SK-N-SH treated with all-trans-retinoic acid at 6 μM for 48 hours (cell line): ENCODE data around the gene GNAZ.

Source experiments
- ATAC-seq: fragments of 200-7000 bp; cut with Tn5 transposase; 3 replicates; pipeline ENCODE4 v1.9.1; 2020; ENCODE audit warnings: mild to moderate bottlenecking, moderate library complexity
- ARNTL ChIP-seq: fragments of 450-650 bp; formaldehyde crosslinking; IDR thresholded peaks from 2 replicates; pipeline ENCODE4 v1.5.0; 2020; ENCODE audit warnings: low read depth, mild to moderate bottlenecking, moderate library complexity, borderline replicate concordance
- BACH2 ChIP-seq: fragments of 250-450 bp; sonication (Bioruptor Pico); IDR thresholded peaks from 2 replicates; pipeline ENCODE4 v1.9.0; 2021; ENCODE audit warnings: mild to moderate bottlenecking, borderline replicate concordance
- GLIS3 ChIP-seq: fragments of 250-450 bp; sonication (Bioruptor Pico); IDR thresholded peaks from 2 replicates; pipeline ENCODE4 v1.5.0; 2020; ENCODE audit warnings: mild to moderate bottlenecking, moderate library complexity
- ISL1 ChIP-seq: fragments of 250-450 bp; sonication (Bioruptor Pico); IDR thresholded peaks from 2 replicates; pipeline ENCODE4 v2.1.2; 2022; ENCODE audit warnings: mild to moderate bottlenecking, moderate library complexity
- OSR1 ChIP-seq: fragments of 250-450 bp; sonication (Bioruptor Pico); IDR thresholded peaks from 2 replicates; pipeline ENCODE4 v1.8.0; 2022; ENCODE audit warnings: moderate library complexity, mild to moderate bottlenecking, inconsistent platforms
- PPARA ChIP-seq: fragments of 250-450 bp; sonication (Bioruptor Pico); IDR thresholded peaks from 2 replicates; pipeline ENCODE4 v1.5.0; 2020; ENCODE audit warnings: mild to moderate bottlenecking, borderline replicate concordance
- RARB ChIP-seq: fragments of 250-450 bp; sonication (Bioruptor Pico); IDR thresholded peaks from 2 replicates; pipeline ENCODE4 v1.8.0; 2021; ENCODE audit warnings: mild to moderate bottlenecking, moderate library complexity
- SNAI2 ChIP-seq: fragments of 250-450 bp; sonication (Bioruptor Pico); IDR thresholded peaks from 2 replicates; pipeline ENCODE4 v1.5.0; 2020; ENCODE audit warnings: mild to moderate bottlenecking, moderate library complexity
- TOX ChIP-seq: fragments of 250-450 bp; sonication (Bioruptor Pico); IDR thresholded peaks from 2 replicates; pipeline ENCODE4 v1.8.0; 2021; ENCODE audit warnings: mild to moderate bottlenecking, moderate library complexity, borderline replicate concordance
- ZFP3 ChIP-seq: fragments of 250-450 bp; sonication (Bioruptor Pico); IDR thresholded peaks from 2 replicates; pipeline ENCODE4 v1.5.0; 2020; ENCODE audit warnings: mild to moderate bottlenecking, moderate library complexity
- ZFP30 ChIP-seq: fragments of 450-650 bp; formaldehyde crosslinking; IDR thresholded peaks from 2 replicates; pipeline ENCODE4 v1.5.0; 2022; ENCODE audit warnings: mild to moderate bottlenecking, moderate library complexity
- ZNF8 ChIP-seq: fragments of 450-650 bp; formaldehyde crosslinking; IDR thresholded peaks from 2 replicates; pipeline ENCODE4 v1.5.0; 2020; ENCODE audit warnings: mild to moderate bottlenecking, moderate library complexity
- TF ChIP-seq, protein P1 (sequence below): fragments of 250-450 bp; sonication (Bioruptor Pico); IDR thresholded peaks from 2 replicates; pipeline ENCODE4 v1.8.0; 2021; ENCODE audit warnings: low read depth, mild to moderate bottlenecking, moderate library complexity, borderline replicate concordance
- TF ChIP-seq, protein P2 (sequence below): fragments of 250-450 bp; sonication (Bioruptor Pico); IDR thresholded peaks from 2 replicates; pipeline ENCODE4 v1.8.0; 2020; ENCODE audit warnings: mild to moderate bottlenecking, moderate library complexity, borderline replicate concordance
- TF ChIP-seq, protein P3 (sequence below): fragments of 250-450 bp; sonication (Bioruptor Pico); IDR thresholded peaks from 2 replicates; pipeline ENCODE4 v1.5.1; 2021; ENCODE audit warnings: mild to moderate bottlenecking, moderate library complexity
- TF ChIP-seq, protein P4 (sequence below): fragments of 250-450 bp; sonication (Bioruptor Pico); IDR thresholded peaks from 2 replicates; pipeline ENCODE4 v1.5.1; 2020; ENCODE audit warnings: low read depth, mild to moderate bottlenecking, moderate library complexity
- TF ChIP-seq, protein P5 (sequence below): fragments of 250-450 bp; sonication (Bioruptor Pico); IDR thresholded peaks from 2 replicates; pipeline ENCODE4 v1.5.0; 2020; ENCODE audit warnings: mild to moderate bottlenecking, moderate library complexity

The GNAZ gene

DNA sequence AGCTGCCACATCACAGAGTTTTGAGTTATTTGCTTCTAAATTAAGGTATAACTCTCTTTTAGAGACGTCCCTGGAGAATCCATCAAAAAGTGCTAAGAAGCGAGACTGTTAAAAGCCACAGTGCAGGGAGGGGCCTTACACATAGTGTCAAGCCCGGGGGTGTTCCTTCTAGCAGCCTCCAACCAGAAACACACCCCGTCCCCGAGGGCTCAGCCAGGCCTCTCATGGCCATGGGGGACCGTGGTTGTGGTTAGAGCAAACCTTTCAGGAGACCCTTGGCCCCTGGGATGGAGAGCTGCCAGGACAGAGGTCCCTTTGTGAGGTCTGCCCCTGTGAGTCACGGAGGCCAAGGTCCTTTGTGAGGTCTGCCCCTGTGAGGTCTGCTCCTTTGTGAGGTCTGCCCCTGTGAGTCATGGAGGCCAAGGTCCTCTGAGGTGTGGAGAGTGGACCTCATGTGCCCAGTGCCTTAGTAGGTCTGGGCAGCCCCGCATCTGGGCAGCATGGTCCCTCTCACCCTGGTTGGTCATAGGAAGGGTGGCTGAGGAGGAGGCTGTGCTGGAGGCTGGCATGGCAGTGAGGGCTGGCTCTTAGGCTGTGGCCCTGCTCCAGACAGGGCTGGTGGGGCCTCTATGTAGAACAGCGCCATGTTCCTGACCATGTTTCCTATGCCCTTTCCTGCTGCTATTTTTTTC is 5.4 kb downstream of the GNAZ start (continued):
- TF ChIP-seq, protein P1, sequence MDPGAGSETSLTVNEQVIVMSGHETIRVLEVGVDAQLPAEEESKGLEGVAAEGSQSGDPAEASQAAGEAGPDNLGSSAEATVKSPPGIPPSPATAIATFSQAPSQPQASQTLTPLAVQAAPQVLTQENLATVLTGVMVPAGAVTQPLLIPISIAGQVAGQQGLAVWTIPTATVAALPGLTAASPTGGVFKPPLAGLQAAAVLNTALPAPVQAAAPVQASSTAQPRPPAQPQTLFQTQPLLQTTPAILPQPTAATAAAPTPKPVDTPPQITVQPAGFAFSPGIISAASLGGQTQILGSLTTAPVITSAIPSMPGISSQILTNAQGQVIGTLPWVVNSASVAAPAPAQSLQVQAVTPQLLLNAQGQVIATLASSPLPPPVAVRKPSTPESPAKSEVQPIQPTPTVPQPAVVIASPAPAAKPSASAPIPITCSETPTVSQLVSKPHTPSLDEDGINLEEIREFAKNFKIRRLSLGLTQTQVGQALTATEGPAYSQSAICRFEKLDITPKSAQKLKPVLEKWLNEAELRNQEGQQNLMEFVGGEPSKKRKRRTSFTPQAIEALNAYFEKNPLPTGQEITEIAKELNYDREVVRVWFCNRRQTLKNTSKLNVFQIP: no peak
- TF ChIP-seq, all 23 proteins: peak for 0

DNA sequence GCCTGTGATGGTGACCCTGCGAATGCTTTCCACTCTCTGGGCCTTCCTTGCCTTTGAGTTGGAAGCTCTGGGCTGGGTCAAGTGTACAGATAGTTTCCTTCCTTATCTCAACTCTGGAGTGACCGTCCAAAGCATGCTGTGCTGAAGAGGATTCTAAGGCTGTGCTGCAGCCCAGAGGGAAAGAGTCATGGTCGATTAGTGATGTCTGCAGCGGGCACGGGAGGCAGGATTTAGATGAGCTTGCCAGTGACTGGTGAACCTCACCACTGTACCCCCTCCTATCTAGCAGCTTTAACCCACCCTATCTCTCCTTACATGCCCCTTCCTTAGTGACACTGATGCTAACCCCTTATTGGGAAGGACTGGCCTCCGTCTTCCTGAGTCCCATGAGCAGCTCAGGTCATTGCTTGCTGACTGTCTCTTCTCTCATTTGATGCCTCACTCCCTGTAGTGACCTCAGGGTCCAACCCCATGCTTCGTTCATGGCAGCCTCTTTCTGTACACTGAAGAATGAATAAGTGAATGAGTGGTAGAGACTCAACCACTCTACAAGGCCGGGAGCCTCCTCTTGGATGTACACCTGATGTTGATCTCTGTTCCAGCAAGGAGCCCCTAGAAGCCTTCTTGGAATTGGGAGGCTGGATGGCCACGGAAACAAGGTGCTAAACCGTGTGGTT is 6.7 kb downstream of the GNAZ start:
- ATAC-seq: no peak

DNA sequence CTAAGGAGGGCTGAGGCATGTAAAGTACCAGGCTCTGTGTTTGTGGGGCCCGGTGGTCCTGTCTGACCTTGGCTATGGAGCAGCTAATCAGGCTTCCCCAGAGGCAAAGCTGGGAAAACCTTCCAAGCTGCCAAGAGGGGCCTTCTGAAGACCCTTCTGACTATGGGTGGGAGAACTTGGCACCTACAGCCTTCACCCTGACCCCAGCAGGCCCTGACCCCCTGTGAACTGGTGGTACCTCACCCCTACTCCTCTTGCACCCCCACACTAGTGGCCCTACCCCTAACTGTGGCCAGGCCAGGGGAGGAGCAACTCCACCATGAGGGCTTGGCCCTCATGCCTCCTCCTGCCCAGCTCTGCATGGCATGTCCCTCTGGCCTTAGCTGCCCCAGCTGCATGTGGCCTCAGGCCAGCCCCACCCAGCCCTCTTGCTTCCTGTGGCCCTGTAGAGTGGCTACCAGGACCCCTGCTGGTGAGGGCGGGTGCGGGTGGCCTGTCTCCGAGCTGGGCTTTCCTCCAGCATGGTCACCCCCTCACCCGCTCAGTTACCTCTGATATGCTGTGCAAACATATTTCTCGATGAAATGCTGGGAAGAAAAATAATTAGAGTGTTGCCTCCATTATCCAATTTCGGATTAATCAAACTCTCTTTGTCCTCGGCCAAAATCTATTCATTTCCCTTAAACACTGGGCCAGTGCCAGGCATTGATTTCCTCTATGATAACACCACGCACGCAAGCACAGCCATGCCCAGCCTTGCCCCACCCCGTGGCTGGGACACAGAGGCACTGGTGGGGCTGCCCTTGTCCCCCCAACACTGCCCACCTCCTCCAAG is 7.5 kb downstream of the GNAZ start:
- ATAC-seq: no peak
- TF ChIP-seq, protein P1: no peak
- TF ChIP-seq, protein P2, sequence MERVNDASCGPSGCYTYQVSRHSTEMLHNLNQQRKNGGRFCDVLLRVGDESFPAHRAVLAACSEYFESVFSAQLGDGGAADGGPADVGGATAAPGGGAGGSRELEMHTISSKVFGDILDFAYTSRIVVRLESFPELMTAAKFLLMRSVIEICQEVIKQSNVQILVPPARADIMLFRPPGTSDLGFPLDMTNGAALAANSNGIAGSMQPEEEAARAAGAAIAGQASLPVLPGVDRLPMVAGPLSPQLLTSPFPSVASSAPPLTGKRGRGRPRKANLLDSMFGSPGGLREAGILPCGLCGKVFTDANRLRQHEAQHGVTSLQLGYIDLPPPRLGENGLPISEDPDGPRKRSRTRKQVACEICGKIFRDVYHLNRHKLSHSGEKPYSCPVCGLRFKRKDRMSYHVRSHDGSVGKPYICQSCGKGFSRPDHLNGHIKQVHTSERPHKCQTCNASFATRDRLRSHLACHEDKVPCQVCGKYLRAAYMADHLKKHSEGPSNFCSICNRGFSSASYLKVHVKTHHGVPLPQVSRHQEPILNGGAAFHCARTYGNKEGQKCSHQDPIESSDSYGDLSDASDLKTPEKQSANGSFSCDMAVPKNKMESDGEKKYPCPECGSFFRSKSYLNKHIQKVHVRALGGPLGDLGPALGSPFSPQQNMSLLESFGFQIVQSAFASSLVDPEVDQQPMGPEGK (CRISPR knock-in tag): no peak
- TF ChIP-seq TOX (no peak), ARNTL (CRISPR knock-in tag) (no peak), OSR1 (CRISPR knock-in tag) (no peak), GLIS3 (CRISPR knock-in tag) (no peak), ZFP30 (CRISPR knock-in tag) (no peak)
- TF ChIP-seq, all 23 proteins: peak for 0

More for the DNA sequence above, 6.7 kb downstream of the GNAZ start:
- TF ChIP-seq, protein P3, sequence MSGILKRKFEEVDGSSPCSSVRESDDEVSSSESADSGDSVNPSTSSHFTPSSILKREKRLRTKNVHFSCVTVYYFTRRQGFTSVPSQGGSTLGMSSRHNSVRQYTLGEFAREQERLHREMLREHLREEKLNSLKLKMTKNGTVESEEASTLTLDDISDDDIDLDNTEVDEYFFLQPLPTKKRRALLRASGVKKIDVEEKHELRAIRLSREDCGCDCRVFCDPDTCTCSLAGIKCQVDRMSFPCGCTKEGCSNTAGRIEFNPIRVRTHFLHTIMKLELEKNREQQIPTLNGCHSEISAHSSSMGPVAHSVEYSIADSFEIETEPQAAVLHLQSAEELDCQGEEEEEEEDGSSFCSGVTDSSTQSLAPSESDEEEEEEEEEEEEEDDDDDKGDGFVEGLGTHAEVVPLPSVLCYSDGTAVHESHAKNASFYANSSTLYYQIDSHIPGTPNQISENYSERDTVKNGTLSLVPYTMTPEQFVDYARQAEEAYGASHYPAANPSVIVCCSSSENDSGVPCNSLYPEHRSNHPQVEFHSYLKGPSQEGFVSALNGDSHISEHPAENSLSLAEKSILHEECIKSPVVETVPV (CRISPR knock-in tag): no peak
- TF ChIP-seq PPARA (CRISPR knock-in tag) (no peak), ZFP30 (CRISPR knock-in tag) (no peak), RARB (CRISPR knock-in tag) (no peak)
- TF ChIP-seq, protein P4, sequence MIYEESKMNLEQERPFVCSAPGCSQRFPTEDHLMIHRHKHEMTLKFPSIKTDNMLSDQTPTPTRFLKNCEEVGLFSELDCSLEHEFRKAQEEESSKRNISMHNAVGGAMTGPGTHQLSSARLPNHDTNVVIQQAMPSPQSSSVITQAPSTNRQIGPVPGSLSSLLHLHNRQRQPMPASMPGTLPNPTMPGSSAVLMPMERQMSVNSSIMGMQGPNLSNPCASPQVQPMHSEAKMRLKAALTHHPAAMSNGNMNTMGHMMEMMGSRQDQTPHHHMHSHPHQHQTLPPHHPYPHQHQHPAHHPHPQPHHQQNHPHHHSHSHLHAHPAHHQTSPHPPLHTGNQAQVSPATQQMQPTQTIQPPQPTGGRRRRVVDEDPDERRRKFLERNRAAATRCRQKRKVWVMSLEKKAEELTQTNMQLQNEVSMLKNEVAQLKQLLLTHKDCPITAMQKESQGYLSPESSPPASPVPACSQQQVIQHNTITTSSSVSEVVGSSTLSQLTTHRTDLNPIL (CRISPR knock-in tag): no peak
- TF ChIP-seq, all 23 proteins: peak for 0

DNA sequence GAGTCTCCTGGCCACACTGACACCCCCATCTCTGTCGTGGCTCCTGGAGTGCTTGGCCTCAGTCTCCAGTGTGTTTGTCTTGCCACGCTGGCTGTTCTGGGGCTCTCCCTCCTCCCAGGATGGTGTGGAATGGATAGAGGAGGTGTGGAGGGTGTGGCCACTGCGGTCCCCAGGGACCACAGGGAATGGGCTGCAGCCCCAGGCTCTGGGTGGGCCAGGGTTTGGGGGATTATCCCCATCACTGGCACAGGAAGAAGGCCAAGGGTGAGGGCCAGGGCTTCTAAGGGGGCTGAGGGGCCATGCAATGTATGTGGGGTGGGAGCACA is 8.1 kb downstream of the GNAZ start:
- no peak for ATAC-seq
- TF ChIP-seq ZFP3 (CRISPR knock-in tag) (no peak), GLIS3 (CRISPR knock-in tag) (no peak), BACH2 (CRISPR knock-in tag) (no peak), PPARA (CRISPR knock-in tag) (no peak), RARB (CRISPR knock-in tag) (no peak), ZFP30 (CRISPR knock-in tag) (no peak), ZNF8 (CRISPR knock-in tag) (no peak), TOX (no peak), ISL1 (CRISPR knock-in tag) (no peak), ARNTL (CRISPR knock-in tag) (no peak), SNAI2 (no peak)
- TF ChIP-seq, protein P2 (CRISPR knock-in tag): no peak
- TF ChIP-seq, protein P5, sequence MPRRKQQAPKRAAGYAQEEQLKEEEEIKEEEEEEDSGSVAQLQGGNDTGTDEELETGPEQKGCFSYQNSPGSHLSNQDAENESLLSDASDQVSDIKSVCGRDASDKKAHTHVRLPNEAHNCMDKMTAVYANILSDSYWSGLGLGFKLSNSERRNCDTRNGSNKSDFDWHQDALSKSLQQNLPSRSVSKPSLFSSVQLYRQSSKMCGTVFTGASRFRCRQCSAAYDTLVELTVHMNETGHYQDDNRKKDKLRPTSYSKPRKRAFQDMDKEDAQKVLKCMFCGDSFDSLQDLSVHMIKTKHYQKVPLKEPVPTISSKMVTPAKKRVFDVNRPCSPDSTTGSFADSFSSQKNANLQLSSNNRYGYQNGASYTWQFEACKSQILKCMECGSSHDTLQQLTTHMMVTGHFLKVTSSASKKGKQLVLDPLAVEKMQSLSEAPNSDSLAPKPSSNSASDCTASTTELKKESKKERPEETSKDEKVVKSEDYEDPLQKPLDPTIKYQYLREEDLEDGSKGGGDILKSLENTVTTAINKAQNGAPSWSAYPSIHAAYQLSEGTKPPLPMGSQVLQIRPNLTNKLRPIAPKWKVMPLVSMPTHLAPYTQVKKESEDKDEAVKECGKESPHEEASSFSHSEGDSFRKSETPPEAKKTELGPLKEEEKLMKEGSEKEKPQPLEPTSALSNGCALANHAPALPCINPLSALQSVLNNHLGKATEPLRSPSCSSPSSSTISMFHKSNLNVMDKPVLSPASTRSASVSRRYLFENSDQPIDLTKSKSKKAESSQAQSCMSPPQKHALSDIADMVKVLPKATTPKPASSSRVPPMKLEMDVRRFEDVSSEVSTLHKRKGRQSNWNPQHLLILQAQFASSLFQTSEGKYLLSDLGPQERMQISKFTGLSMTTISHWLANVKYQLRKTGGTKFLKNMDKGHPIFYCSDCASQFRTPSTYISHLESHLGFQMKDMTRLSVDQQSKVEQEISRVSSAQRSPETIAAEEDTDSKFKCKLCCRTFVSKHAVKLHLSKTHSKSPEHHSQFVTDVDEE (CRISPR knock-in tag): no peak
- TF ChIP-seq, protein P4 (CRISPR knock-in tag): no peak
